OCI-LY1 (cell line): ENCODE measurements around the gene ADGRD2.

ENCODE experiments used
- H2AFZ ChIP-seq: fragments of 200-600 bp; sonication (generic), shearing (Covaris generic); 2 replicates; pipeline ENCODE4 v1.6.0; 2014; ENCODE audit warnings: antibody characterized with exemption, mild to moderate bottlenecking, low read length
- H3F3A ChIP-seq: fragments of 200-600 bp; sonication (generic), shearing (Covaris generic); 2 replicates; pipeline ENCODE4 v1.6.0; 2014; ENCODE audit warnings: mild to moderate bottlenecking, antibody characterized with exemption, low read length, moderate library complexity; ENCODE audit not compliant: insufficient read depth
- H3K27ac ChIP-seq: fragments of 200-600 bp; sonication (generic); 2 replicates; pipeline ENCODE4 v1.5.1; 2014; ENCODE audit warnings: low read length, mixed run types, mild to moderate bottlenecking, low read depth; ENCODE audit not compliant: poor library complexity, severe bottlenecking
- H3K27me3 ChIP-seq: fragments of 200-600 bp; sonication (generic); 2 replicates; pipeline ENCODE4 v1.6.0; 2014; ENCODE audit warnings: antibody characterized with exemption, mild to moderate bottlenecking, low read length, moderate library complexity; ENCODE audit not compliant: insufficient read depth
- H3K36me3 ChIP-seq: fragments of 200-600 bp; sonication (generic); 2 replicates; pipeline ENCODE4 v1.6.1; 2014; ENCODE audit warnings: mild to moderate bottlenecking, antibody characterized with exemption, low read length, moderate library complexity, mixed read lengths; ENCODE audit not compliant: insufficient read depth
- H3K4me1 ChIP-seq: fragments of 200-600 bp; sonication (generic); 2 replicates; pipeline ENCODE4 v1.5.1; 2014; ENCODE audit warnings: mild to moderate bottlenecking, low read length, moderate library complexity; ENCODE audit not compliant: insufficient read depth, severe bottlenecking
- H3K4me2 ChIP-seq: fragments of 200-600 bp; sonication (generic), shearing (Covaris generic); 2 replicates; pipeline ENCODE4 v1.6.1; 2014; ENCODE audit warnings: low read length
- H3K4me3 ChIP-seq: fragments of 200-600 bp; sonication (generic); 2 replicates; pipeline ENCODE4 v1.5.1; 2014; ENCODE audit warnings: low read length, low read depth, mild to moderate bottlenecking, mixed read lengths; ENCODE audit not compliant: poor library complexity, severe bottlenecking
- H3K79me2 ChIP-seq: fragments of 200-600 bp; shearing (Covaris generic); 2 replicates; pipeline ENCODE4 v1.6.1; 2016; ENCODE audit warnings: mixed run types, low read length, mixed read lengths; ENCODE audit not compliant: insufficient read depth
- H3K9ac ChIP-seq: fragments of 200-600 bp; sonication (generic), shearing (Covaris generic); 2 replicates; pipeline ENCODE4 v1.6.1; 2014; ENCODE audit warnings: mild to moderate bottlenecking, low read length, mixed read lengths
- H3K9me2 ChIP-seq: fragments of 200-600 bp; sonication (generic), shearing (Covaris generic); 2 replicates; pipeline ENCODE4 v1.6.1; 2014; ENCODE audit warnings: low read depth, mild to moderate bottlenecking, low read length, mixed read lengths
- H3K9me3 ChIP-seq: fragments of 200-600 bp; shearing (Covaris generic); 2 replicates; pipeline ENCODE4 v1.6.1; 2014; ENCODE audit warnings: low read length, mixed read lengths
- H4K20me1 ChIP-seq: fragments of 200-600 bp; sonication (generic), shearing (Covaris generic); 2 replicates; pipeline ENCODE4 v1.6.0; 2016; ENCODE audit warnings: mild to moderate bottlenecking, low read length; ENCODE audit not compliant: insufficient read depth
- EZH2 ChIP-seq: fragments of 200-600 bp; sonication (generic), shearing (Covaris generic); IDR thresholded peaks from 2 replicates; pipeline ENCODE4 v1.8.0; 2017; ENCODE audit warnings: borderline replicate concordance, mixed run types, mild to moderate bottlenecking, antibody characterized with exemption, low read length, moderate library complexity, mixed read lengths
- TF ChIP-seq, protein P1 (sequence below): fragments of 200-600 bp; sonication (generic), shearing (Covaris generic); IDR thresholded peaks from 2 replicates; pipeline ENCODE4 v1.5.1; 2017; ENCODE audit warnings: mild to moderate bottlenecking, antibody characterized with exemption, low read length, moderate library complexity, mixed read lengths

ADGRD2 gene

DNA sequence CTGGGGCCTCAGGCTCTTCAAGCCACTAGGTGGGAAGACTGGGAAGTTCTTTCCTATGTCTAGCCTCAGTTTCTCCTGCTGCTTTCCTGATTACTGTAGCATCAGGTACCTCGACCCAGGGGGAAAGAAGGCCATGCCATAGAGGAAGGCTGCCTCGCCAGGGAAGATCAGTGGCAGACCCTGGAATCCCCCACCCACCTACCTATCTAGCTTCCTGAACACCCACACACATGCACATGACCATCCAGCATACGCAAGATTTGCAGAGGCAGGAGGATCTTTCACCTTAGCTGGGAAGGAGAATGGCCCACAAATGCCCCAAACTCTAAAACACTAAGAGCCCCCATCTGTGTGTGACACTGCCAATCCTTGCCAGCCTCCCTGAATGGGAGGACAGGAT is 49.0 kb downstream of the ADGRD2 start:
- no peaks in the 10 kb centered on the region for H3K27me3 ChIP-seq

DNA sequence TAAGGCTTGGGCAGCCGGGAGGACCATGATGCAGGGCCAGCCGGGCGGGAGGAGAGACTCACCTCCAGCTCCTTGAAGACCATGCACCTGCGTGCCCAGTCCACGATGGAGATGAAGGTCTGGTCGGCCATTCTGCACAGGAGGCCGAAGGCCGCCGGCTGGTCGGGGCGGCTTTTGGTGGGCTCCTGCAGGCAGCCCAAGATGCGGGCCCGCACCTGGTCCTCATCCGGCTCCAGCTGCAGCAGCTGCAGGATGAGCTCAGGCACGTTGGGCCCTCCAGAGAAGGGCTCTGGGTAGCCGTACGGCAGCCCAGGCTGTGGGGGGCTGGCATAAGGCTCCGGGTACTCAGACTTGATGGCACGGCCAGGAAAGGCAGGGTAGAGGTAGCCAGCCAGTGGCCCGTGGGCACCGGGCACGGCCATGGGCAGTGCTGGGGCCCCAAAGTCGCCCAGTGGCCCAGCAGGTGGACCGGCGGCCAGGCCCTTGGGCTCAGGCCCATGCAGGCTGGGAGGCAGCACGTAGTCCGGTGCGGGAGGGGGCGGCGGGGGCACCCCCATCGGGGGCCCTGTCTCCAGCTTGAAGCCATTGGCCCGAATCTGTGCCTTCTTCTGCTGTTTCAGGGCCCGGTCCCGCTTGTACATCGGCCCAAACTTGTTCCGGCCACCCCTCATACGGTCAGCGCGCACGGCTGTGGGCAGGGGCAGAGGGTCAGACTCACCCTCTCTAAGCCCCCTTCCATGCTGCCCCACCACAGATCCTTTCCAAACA is 50.0 kb downstream of the ADGRD2 start:
- Histone ChIP-seq H3K27me3 (no peaks in the 10 kb centered on the region; the same call in 1 of the 2 replicates), H2AFZ (no peak overlapping the region), H3F3A (no peaks in the 10 kb centered on the region), H3K9me3 (no peaks in the 10 kb centered on the region), H3K36me3 (no peaks in the 10 kb centered on the region), H3K79me2 (no peaks in the 10 kb centered on the region), H3K9me2 (no peaks in the 10 kb centered on the region), H3K27ac (no peak overlapping the region), H3K9ac (no peak overlapping the region), H4K20me1 (no peaks in the 10 kb centered on the region), H3K4me1 (no peaks in the 10 kb centered on the region), H3K4me2 (no peak overlapping the region), H3K4me3 (no peak overlapping the region)
- TF ChIP-seq, protein P1, sequence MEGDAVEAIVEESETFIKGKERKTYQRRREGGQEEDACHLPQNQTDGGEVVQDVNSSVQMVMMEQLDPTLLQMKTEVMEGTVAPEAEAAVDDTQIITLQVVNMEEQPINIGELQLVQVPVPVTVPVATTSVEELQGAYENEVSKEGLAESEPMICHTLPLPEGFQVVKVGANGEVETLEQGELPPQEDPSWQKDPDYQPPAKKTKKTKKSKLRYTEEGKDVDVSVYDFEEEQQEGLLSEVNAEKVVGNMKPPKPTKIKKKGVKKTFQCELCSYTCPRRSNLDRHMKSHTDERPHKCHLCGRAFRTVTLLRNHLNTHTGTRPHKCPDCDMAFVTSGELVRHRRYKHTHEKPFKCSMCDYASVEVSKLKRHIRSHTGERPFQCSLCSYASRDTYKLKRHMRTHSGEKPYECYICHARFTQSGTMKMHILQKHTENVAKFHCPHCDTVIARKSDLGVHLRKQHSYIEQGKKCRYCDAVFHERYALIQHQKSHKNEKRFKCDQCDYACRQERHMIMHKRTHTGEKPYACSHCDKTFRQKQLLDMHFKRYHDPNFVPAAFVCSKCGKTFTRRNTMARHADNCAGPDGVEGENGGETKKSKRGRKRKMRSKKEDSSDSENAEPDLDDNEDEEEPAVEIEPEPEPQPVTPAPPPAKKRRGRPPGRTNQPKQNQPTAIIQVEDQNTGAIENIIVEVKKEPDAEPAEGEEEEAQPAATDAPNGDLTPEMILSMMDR: no peak
- no peak for TF ChIP-seq EZH2

More for the DNA sequence above, 49.0 kb downstream of the ADGRD2 start:
- H2AFZ ChIP-seq: no peak overlapping the region
- H3F3A ChIP-seq: no peaks in the 10 kb centered on the region
- H3K9me2 ChIP-seq: no peaks in the 10 kb centered on the region
- no peak for TF ChIP-seq EZH2
- TF ChIP-seq, protein P1: no peak
- H3K4me3 ChIP-seq: no peak overlapping the region
- H4K20me1 ChIP-seq: no peaks in the 10 kb centered on the region
- H3K9me3 ChIP-seq: no peaks in the 10 kb centered on the region
- no peaks in the 10 kb centered on the region for H3K4me1 ChIP-seq
- H3K27ac ChIP-seq: no peak overlapping the region
- no peaks in the 10 kb centered on the region for H3K79me2 ChIP-seq
- H3K9ac ChIP-seq: no peak overlapping the region
- H3K36me3 ChIP-seq: no peaks in the 10 kb centered on the region
- H3K4me2 ChIP-seq: no peak overlapping the region

DNA sequence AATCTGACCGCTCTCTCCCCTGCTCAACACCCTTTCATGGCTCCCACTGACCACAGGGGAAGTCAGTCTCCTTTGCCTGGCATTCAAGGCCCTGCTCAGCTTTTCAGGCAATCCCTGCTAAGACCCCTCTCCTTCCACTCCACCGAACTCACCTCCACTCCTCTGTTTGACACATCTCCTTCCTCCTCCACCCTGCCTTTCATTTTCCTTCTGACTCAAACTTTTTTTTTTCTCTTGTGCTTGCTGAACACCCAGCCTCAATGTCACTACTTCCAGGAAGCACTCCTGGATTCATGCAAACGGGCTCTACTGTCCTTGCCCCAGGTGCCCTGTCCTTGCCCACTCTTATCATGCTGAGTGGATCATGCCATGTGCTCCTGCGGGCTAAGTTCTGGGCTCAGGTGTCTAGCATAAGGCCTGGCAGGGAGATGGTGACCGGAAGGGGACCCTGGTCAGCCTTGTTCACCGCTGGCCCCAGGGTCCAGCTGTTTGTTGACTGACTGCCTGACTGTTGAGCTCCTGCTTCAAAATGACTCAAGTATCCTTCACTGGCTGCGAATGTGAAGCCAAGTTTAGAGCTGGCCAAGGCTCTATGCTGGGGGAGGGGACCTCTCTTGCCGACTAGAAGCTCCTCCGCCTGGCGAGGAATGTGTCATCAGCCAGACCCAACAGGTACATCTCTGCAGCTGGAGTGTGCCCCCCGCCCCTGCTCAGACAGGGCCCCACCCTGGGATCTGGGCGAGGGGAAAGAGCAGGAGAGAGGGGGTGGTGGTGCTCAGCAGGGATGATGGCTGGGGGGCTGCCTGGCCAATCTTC is 50.8 kb downstream of the ADGRD2 start:
- Histone ChIP-seq H3K9me2 (no peaks in the 10 kb centered on the region), H3K4me1 (no peaks in the 10 kb centered on the region), H3K36me3 (no peaks in the 10 kb centered on the region), H4K20me1 (no peaks in the 10 kb centered on the region), H3F3A (no peaks in the 10 kb centered on the region), H3K9ac (no peak overlapping the region), H3K79me2 (no peaks in the 10 kb centered on the region), H3K9me3 (no peaks in the 10 kb centered on the region), H3K27ac (no peak overlapping the region), H3K4me2 (no peak overlapping the region), H3K27me3 (no peaks in the 10 kb centered on the region; the same call in 1 of the 2 replicates), H3K4me3 (no peak overlapping the region), H2AFZ (no peak overlapping the region)
- no peak for TF ChIP-seq EZH2
- TF ChIP-seq, protein P1: no peak
